Endometrium (tissue), 2 donors: ENCODE data around the gene MAMSTR.
"Not testable (repeated sequence)": the region's sequence is repeated elsewhere in the genome, so short reads cannot be mapped to it uniquely, and the experiment has no call there.

Experiments used
- FAIRE-seq: peaks from 2 replicates; lab custom pipeline; 2012; peaks lifted over from hg19 to GRCh38; lab: Jason Lieb, UNC
- donor health status: control.
- donor health status: control.

MAMSTR gene

DNA sequence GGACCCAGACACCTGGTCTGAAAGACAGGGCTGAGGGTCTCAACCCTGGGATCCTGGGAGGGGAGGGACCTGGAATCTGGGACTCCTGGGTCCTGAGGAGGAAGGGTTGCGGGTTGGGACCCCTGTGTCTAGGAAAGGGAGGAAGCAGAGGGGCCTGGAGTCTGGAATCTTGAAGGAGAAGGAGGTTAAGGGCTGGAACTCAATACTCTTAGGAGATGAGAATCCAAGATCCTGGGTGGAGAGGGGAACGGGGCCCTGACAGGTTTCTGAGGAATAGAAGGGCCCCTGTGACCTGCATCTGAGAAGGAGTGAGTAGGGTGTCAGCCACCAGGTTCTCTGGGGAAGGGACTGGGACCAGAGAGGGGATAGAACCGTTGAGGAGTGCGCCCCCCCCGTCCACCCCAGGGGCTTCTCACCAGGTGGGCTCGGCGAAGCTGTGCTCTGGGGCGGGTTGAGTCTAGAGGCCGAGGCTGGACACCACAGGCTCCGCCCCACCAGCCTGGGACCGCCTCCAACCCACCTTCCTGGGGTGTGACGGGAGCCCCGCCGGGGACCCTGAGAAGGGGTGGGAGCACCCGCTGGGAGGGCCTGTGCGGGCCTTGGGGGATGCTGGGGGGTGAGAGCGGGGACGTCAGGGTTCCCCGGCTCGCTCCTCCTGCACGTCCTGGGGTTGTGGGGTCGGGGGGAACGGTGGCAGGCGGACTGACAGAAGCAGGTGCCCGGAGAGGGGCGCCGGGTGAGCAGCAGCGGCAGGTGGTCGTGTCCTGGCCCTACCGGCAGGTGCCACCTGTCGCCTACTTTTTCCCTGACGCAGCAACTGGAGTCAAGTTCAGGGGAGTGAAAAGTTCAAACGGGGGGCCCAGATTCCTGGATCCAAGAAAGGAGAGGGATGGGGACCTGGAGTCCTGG, at the start of gene MAMSTR:
TSS of gene MAMSTR (minus strand) at position 463 of the 909 bp plus-strand sequence. CDS start 694 bp downstream, outside the sequence.
- no peak for FAIRE-seq

DNA sequence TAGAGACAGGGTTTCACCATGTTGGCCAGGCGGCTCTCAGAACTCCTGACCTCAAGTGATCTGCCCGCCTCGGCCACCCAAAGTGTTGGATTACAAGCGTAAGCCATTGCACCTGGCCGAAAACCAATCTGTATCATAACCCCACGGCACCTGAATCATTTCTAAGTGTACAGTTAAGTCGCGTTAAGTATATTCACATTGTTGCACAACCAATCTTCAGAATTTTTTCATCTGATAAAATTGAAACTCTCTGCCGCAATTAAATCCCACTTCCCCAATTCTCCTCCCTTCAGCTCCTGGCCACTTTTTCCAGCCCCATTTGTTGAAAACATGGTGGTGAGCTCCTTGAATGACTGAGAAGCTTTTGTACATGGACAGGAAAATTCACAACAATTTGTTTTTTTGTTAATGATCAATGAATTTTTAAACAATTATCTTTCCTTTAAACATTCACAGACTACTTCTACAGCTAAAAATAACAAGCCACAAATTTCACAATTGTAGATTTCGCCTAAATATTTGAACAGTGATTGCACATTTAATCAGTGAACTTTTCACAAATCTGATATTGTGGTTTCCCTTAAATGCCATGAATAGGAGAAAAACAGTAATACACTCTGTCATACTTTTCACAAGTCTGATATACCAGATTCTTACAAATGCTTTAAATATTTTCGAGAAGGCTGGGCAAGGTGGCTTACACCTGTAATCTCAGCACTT, 49.6 kb upstream of the MAMSTR start:
- FAIRE-seq = no peak

- not testable (repeated sequence) for FAIRE-seq
These were observed 48.7 kb upstream of the MAMSTR start for GRCh38 chr19:48768171-48768753.

DNA sequence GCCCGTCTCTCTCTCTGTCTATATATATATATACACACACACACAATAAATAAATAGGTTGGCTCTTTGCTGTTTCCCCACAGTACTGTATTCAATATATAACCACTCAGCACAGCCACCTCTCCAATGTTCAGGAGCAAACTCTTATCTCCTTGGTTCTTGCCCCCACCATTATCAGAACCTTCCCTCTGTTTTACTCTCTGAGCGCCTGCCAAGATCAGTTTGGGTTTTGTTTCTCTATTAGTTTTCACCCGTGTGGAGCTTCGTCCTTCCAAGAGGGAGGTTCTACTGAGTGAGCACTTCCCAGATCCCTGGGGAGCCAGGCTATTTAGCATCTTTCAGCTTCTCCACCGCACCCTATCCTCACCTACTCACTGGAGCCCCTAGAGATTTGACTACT, 46.3 kb upstream of the MAMSTR start:
- FAIRE-seq = not testable (repeated sequence)

GRCh38 chr19:48760504-48761205, 41.1 kb upstream of the MAMSTR start:
- FAIRE-seq = no peak

DNA sequence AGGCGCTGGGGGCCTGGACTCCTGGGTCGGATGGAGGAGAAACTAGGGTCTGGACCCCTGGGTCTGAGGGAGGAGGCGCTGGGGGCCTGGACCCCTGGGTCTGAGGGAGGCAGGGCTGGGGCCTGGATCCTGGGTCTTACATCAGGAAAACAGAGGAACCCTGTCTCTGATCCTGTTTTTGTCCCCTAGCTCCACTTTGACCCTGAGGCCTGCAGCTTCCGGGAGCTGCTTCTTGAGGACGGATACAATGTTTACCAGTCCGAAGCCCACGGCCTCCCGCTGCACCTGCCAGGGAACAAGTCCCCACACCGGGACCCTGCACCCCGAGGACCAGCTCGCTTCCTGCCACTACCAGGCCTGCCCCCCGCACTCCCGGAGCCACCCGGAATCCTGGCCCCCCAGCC, 38.2 kb upstream of the MAMSTR start:
- no peak for FAIRE-seq

- FAIRE-seq = no peak
These were observed 37.7 kb upstream of the MAMSTR start for GRCh38 chr19:48757089-48757675.

GRCh38 chr19:48756686-48757085, 37.2 kb upstream of the MAMSTR start:
- FAIRE-seq = no peak

DNA sequence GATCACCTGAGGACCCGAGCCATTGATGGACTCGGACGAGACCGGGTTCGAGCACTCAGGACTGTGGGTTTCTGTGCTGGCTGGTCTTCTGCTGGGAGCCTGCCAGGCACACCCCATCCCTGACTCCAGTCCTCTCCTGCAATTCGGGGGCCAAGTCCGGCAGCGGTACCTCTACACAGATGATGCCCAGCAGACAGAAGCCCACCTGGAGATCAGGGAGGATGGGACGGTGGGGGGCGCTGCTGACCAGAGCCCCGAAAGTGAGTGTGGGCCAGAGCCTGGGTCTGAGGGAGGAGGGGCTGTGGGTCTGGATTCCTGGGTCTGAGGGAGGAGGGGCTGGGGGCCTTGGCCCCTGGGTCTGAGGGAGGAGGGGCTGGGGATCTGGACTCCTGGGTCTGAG, 36.7 kb upstream of the MAMSTR start:
- no peak for FAIRE-seq

- no peak for FAIRE-seq
These were observed 36.3 kb upstream of the MAMSTR start for GRCh38 chr19:48755787-48756186.

GRCh38 chr19:48755084-48755641, 35.6 kb upstream of the MAMSTR start, which contains the start of gene FGF21:
TSS of gene FGF21 (plus strand) at chr19:48755524. CDS start at chr19:48756237, 713 bp downstream.
- no peak for FAIRE-seq

GRCh38 chr19:48752496-48753365, 33.2 kb upstream of the MAMSTR start, which contains the start of gene FUT1:
TSS of gene FUT1 (minus strand) at chr19:48752641. CDS start at chr19:48751281, 1,360 bp downstream.
- no peak for FAIRE-seq

DNA sequence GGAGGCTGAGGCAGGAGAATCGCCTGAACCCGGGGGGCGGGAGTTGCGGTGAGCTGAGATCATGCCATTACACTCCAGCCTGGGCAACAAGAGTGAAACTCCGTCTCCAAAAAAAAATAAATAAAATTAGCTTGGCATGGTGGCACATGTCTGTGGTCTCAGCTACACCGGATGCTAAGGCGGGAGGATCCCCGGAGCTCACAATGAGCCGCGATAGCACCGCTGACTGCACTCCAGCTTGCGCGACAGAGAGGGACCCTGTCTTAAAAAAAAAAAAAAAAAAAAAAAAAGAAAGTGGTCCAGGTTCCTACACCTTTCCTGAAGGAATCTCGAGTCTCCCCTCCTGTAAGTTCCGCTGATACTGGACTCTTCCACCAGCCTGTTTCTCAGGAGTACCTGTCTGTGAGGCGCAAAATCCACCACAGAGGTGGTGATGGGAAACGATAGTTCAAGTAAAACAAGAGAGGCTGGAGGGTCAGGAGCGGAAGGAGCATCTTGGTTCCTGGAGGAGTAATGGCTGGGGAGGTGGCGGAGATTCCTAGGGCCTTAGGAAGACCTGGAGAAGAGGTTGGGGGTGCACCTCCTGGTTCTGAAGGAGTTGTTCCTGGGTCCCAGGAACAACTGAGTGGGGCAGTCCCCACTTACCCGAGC, 32.4 kb upstream of the MAMSTR start:
- FAIRE-seq = no peak

DNA sequence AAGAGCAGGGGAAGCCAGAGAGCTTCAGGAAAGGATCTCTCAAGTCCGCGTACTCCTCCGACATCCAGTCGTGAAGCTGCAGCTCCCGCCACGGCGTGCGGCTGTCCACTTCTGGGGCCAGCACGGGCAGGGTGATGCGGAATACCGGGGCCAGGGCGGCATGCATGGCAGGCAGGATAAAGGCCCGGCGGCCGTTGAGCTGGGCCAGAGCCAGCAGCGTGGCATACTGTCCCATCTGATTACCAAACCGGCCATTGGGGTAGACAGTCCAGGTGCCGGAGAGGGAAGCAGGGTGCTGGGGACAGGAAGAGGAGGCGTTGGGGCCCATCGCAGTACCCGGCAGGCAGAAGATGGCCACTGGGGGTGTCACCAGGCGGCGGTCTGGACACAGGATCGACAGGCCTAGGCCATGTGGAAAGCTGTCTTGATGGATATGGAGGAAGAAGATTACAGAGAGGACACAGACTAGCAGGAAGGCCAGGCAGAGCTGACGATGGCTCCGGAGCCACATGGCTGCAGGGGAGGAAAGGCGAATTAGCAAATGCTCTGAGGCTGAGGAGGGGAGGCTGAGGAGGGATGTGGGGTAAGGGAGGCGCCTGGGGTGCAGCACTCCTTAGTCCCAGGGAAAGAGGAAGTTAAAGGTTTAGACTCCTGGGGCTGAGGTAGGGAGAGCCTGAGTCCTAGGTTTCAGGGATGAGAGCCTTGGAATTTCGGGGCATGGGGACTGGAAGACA, 31.4 kb upstream of the MAMSTR start:
- FAIRE-seq = no peak

- FAIRE-seq = no peak
These were observed 30.8 kb upstream of the MAMSTR start for GRCh38 chr19:48750351-48750750.

GRCh38 chr19:48749571-48750198, 30.2 kb upstream of the MAMSTR start:
- no peak for FAIRE-seq

DNA sequence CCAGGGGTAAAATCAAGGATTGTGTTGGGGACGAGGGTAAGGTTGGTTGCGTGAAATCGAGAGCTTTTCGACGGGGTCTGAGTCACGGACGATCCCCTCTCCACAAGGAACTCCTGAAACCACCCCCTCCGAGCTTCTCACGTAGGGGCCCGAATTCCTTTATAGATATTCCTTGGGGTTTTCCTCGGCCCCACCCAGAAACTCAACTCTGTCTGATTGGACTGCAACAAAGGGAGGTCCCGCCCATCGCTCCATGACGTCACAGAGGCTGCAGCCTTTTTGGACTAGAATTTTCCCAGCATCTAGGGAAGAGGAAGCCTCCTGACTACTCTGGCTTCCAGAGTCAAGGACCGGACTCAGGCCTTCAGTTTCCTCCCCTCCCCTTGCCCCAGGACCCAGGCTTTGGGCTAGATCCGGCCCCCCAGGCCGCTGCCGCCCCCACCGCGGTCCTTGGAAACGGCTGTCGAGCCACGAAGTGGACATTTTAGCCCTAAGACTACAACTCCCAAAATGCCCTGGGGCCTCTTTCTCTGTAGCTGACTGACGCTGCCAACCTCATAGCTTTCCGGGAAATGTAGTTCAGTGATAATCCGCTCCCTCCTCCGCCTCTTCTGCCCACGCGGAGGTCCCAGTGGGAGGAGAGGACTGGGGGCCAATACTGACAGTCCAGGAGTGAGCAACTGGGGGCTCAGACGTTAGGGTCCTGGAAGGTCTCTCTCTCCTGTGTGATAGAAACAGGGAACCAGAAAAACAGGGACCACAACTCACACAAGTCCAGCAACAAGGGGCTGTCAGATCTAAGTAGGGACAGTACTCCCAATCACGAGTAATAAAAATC, 27.4 kb upstream of the MAMSTR start, which contains the start of gene IZUMO1:
TSS of gene IZUMO1 (minus strand) at position 172 of the 838 bp plus-strand sequence. CDS start 1,050 bp downstream, outside the sequence.
- FAIRE-seq = no peak
